DMS 273 (cell line): Measurements from ENCODE around the gene PRX.
"Not testable (repeated sequence)": the region's sequence is repeated elsewhere in the genome, so short reads cannot be mapped to it uniquely, and the experiment has no call there.

Experiments
- DNase-seq: peaks from one replicate; lab custom pipeline; 2025; ENCODE audit not compliant: unreplicated experiment; lab: John Stamatoyannopoulos, UW

PRX gene

GRCh38 chr19:40441719-40442253, 28.6 kb upstream of the PRX start:
- no peak for DNase-seq

DNA sequence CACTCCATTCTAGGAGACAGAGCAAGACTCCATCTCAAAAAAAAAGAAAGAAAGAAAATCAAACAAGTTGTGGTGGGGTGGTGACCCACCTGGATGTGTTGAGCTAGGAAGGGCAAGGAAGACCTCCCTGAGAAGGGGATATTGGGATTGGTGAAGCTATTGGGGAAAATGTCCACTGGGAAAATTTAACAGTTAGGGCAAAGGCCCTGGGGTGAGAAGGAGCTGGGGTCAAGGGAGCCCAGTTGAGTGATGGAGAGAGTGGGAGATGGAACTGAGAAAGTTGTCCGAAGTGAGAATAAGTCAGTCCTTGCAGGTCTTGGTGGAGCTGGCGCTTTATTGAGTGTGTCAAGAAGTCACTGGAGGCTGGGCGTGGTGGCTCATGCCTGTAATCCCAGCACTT, 25.1 kb upstream of the PRX start:
- no peak for DNase-seq

- peak; percentile 92 for DNase-seq
These were observed 20.4 kb upstream of the PRX start for GRCh38 chr19:40433391-40434216.

DNA sequence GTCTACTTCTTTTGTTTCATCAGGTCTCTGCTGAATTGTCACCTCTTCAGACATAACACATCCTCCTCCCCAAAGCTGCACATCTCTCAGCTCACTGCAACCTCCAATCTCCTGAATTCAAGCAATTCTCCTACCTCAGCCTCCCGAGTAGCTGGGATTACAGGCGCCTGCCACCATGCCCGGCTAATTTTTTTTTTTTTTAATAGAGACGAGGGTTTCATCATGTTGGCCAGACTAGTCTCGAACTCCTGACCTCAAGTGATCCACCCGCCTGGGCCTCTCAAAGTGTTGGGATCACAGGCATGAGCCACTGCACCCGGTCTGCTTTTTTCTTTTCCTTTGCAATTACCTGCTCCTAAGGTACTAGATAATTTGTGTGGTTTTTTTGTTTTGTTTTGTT, 19.6 kb upstream of the PRX start:
- not testable (repeated sequence) for DNase-seq

DNA sequence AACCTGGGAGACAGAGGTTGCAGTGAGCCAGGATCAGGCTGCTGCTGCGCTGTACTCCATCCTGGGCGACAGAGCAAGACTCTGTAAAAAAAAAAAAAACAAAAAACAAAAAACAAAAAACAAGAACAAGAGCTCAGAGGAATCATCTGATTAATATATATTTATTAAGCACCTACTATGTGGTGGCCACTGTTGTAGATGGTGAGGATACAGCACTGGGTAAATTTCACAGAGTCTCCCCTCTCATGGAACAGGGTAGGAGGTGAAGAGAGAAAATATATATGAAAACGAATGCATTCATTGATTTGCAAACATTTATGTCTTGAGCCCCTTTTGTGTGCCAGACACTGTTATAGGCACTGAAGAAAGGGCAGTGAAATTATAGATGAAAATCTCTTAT, 18.5 kb upstream of the PRX start:
- DNase-seq, result no peak

GRCh38 chr19:40430242-40430641, 17.1 kb upstream of the PRX start:
- not testable (repeated sequence) for DNase-seq

- not testable (repeated sequence) for DNase-seq
These were observed 15.0 kb upstream of the PRX start for GRCh38 chr19:40428197-40428596.

- peak; percentile 100 for DNase-seq
These were observed 12.5 kb upstream of the PRX start, which contains the start of gene SERTAD1 for GRCh38 chr19:40425450-40426287. SERTAD1 (minus strand) TSS chr19:40425992; CDS start chr19:40423546, 2,446 bp downstream.

GRCh38 chr19:40424637-40425449, 11.7 kb upstream of the PRX start:
- peak; percentile 67 for DNase-seq

DNA sequence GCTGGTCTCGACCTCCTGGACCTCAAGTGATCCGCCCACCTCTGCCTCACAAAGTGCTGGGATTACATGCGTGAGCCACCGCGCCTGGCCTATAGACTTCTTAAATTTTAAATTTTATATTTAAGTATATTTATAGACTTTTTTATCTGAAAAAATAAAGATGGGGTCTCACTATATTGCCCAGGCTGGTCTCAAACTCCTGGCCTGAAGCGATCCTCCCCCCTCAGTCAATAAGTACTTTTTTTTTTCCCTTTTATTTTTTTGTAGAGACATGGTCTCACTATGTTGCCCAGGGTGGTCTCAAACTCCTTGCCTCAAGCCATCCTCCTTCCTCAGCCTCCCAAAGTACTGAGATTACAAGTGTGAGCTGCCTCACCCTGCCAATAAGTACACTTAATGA, 10.8 kb upstream of the PRX start:
- no peak for DNase-seq

DNA sequence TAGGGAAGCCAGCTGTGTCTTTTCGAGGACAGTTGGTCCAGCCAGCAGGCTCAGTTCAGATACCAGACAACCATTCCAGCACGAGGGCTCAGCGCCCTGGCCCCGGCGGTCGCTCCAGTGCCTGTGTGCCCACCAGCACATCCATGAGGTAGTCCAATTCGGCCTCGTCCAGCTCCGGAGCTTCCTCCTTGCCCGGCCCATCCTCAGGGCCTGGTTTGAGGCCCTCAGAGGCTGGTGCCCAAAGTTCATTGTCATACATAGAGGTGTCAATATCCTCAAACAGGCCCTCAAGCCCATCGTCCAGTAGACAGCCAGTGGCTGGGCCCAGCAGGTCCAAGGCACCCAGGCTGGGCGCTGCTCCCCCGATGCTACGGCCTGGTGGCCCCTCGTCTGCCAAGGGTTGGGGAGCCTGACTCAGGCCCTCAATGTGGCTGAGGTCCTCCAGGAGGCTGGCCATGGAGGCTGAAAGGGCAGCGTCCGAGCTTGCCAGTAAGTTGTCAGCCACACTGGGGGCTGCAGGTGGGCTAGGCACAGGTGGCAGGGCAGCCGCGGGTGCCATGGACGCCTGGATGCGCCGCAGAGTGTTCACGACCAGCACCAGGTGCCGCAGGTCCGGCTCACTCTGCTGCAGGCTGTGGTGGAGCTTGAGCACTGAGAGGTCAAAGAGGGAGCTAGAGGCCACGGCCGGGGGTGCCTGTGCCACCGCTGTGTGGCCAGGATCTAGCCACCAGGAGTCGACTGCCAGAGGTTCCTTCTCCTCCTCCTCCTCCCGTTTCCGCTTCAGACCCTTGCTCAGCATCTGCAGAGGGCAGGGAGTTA, 9.8 kb upstream of the PRX start:
- DNase-seq, result no peak

DNA sequence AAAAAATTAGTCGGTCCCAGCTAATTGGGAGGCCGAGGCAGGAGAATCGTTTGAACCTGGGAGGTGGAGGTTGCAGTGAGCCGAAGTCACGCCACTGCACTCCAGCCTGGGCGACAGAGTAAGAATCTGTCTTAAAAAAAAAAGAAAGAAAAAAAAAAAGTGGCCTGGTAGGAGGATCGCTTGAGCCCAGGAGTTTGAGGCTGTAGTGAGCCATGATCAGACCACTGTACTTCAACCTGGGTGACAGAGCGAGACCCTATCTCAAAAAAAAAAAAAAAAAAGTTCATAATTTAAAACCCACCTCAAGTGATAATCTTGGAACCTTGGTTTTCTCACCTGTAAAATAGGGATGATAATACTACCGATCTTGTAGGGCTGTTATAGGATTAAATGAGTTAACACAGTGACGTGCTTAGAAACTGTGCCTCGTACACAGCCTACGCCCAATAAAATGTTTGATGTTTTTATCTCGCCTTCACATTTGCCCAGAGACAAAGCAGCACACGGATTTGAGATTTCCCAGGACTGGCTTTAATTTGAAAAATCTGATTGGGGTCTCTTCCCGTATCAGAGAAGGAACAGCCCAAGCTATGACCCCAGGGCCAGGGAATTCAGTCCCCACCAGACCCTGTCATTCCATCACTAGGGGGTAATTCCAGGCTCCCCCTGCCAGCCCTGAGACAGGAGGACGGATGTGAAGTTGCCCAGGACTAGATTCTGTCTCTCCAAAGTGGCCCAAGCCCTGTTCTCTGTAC, 9.0 kb upstream of the PRX start:
- no peak for DNase-seq

GRCh38 chr19:40420766-40421765, 7.9 kb upstream of the PRX start:
- DNase-seq, result peak; percentile 94

DNA sequence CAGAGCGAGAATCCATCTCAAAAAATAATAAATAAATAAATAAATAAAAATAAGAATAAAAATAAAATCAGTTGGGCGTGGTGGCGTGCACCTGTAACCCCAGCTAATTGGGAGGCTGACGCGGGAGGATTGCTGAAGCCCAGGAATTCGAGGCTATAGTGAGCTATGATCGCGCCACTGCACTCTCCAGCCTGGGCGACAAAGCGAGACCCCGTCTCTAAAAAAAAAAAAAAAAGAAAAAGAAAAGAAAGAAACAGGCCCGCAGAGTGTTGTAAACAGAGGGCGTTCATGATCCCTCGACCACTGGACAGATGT, 7.2 kb upstream of the PRX start:
- DNase-seq, result no peak

GRCh38 chr19:40419780-40420179, 6.6 kb upstream of the PRX start:
- DNase-seq, result no peak

DNA sequence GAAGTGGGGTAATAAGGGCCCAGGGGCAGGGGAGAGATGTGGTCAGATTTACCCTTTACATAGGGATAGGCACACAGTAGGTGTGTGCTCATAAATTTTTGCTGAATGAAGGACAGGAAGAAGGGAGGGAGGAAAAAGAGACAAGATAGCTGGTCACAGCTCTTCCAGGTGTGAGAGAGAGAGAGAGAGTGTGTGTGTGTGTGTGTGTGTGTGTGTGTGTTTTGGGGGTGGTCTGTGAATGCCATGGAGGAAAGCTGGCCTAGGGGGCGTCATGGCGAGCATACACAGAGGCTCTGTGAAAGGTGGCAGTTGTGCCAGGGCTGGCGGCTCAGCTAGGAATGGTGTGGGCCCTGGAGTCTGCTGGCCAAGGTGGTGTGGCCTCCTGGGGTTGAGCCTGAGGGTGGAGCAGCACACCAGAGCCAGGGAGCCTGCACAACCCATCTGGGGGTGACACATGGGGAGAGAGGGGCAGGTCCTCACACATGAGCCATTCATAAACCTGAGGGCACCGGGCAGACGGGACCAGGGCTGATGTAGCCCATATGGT, 6.0 kb upstream of the PRX start:
- DNase-seq, result peak; percentile 97

GRCh38 chr19:40418040-40418439, 4.9 kb upstream of the PRX start:
- no peak for DNase-seq

DNA sequence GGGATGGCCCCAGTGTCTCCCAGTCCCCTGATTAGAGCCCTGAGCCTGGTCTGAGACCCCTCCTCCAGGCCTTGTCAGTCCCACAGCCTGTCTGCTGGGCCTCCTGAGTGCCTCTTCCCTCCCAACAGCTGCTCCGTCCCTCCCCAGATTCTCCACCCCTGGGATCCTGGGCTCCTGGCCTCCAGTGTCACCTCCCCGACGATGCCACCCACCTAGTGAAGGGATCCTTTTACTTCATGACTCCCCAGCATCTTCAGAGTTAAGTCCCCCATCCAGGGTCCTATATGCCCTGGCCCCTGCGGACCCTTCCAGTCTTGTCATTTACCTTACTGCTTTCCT, 4.4 kb upstream of the PRX start:
- DNase-seq, result no peak
